Lower leg skin (tissue), 4 donors: Measurements from ENCODE around the gene EFCAB3. TPM values are rescaled to one million over a fixed set of nuclear protein-coding genes. Genes with fewer than 3 reads are reported as not detected.
"Not testable (repeated sequence)": the region's sequence is repeated elsewhere in the genome, so short reads cannot be mapped to it uniquely, and the experiment has no call there.

Source experiments
- DNase-seq, 2 donors: peaks; one replicate each; pipeline ENCODE4 v3.0.0-alpha.2; 2019; ENCODE audit warnings: low spot score in 2 of 2
- H3K4me3 ChIP-seq: fragments of 200-600 bp; sonication (generic); 2 replicates; pipeline ENCODE4 v1.5.1; 2017; ENCODE audit warnings: mild to moderate bottlenecking, low read depth; ENCODE audit not compliant: poor library complexity, severe bottlenecking
- CTCF ChIP-seq, 3 donors: fragments of 450-650 bp; IDR thresholded peaks; one replicate each; pipeline ENCODE4 v1.5.1; 2016; ENCODE audit warnings: antibody characterized with exemption in 3 of 3, mild to moderate bottlenecking in 3 of 3, moderate library complexity in 2 of 3
- POLR2A ChIP-seq, 2 donors: fragments of 450-650 bp; IDR thresholded peaks; one replicate each; pipeline ENCODE4 v1.6.1; 2016 to 2017; ENCODE audit warnings: antibody characterized with exemption in 2 of 2, mild to moderate bottlenecking in 1 of 2, moderate library complexity in 1 of 2
- WGBS, 2 donors: methylation state at CpG; one replicate each; pipeline ENCODE4 v1.1.5; 2018; 5-methylcytosine and 5-hydroxymethylcytosine counted together
- intact Hi-C: fragments of 100-400 bp; cut with DNase I; formaldehyde crosslinking; loops from one replicate; pipeline ENCODE4 v1.15.0; 2023; ENCODE audit warnings: low total_unique reads
- total RNA-seq, 4 donors: library from RNA; depleted of rRNA; stranded (reverse); fragments of >200 nt; gene quantifications; one replicate each; pipeline ENCODE4 v1.1.0, GENCODE V29; 2016

The EFCAB3 gene
- total RNA-seq, 4 donors from 2014 or later, result not detected

- no peak for DNase-seq
- TF ChIP-seq POLR2A (IDR thresholded peaks at IDR 0.05) (no peak), CTCF (IDR thresholded peaks at IDR 0.05) (no peak)
- intact Hi-C loops, result no loop called here
- H3K4me3 ChIP-seq, result no peak overlapping the region
- WGBS, 2 donors, result 91 to 93% methylated on average over 4 of the region's 4 CpGs
Measured at GRCh38 chr17:62444063-62444462, 63.7 kb downstream of the EFCAB3 start.

- DNase-seq, H3K4me3 ChIP-seq, intact Hi-C loops: not testable (repeated sequence)
- WGBS, 2 donors, result 90 to 94% methylated on average over 4 of the region's 4 CpGs
Measured at GRCh38 chr17:62445791-62446190, 65.4 kb downstream of the EFCAB3 start.

GRCh38 chr17:62452195-62452594 lies 71.8 kb downstream of the EFCAB3 start:
- 85 to 94% methylated on average over 4 of the region's 4 CpGs for WGBS, 2 donors
- intact Hi-C loops, DNase-seq, H3K4me3 ChIP-seq: not testable (repeated sequence)

- 71 to 78% methylated on average over 5 of the region's 5 CpGs for WGBS, 2 donors
- intact Hi-C loops, DNase-seq, H3K4me3 ChIP-seq: not testable (repeated sequence)
Measured at GRCh38 chr17:62453041-62453440, 72.7 kb downstream of the EFCAB3 start.

GRCh38 chr17:62453656-62454055 lies 73.3 kb downstream of the EFCAB3 start:
- DNase-seq, H3K4me3 ChIP-seq, intact Hi-C loops: not testable (repeated sequence)
- WGBS, 2 donors, result 82 to 85% methylated on average over 4 of the region's 4 CpGs

GRCh38 chr17:62454111-62454510 lies 73.8 kb downstream of the EFCAB3 start:
- H3K4me3 ChIP-seq, DNase-seq, intact Hi-C loops: not testable (repeated sequence)
- 74 to 75% methylated on average over 3 of the region's 3 CpGs for WGBS, 2 donors

- DNase-seq, result no peak
- 91 to 93% methylated on average over 7 of the region's 7 CpGs for WGBS, 2 donors
- no peak overlapping the region for H3K4me3 ChIP-seq
- intact Hi-C loops, result no loop called here
- TF ChIP-seq POLR2A (IDR thresholded peaks at IDR 0.05) (no peak), CTCF (IDR thresholded peaks at IDR 0.05) (no peak)
Measured at GRCh38 chr17:62456016-62456415, 75.7 kb downstream of the EFCAB3 start.

GRCh38 chr17:62458483-62458882 lies 78.1 kb downstream of the EFCAB3 start:
- intact Hi-C loops, DNase-seq: not testable (repeated sequence)
- 42 to 60% methylated on average over 10 of the region's 10 CpGs for WGBS, 2 donors

GRCh38 chr17:62464422-62464821 lies 84.1 kb downstream of the EFCAB3 start:
- DNase-seq, H3K4me3 ChIP-seq, intact Hi-C loops: not testable (repeated sequence)
- WGBS, 2 donors, result 83 to 92% methylated on average over 3 of the region's 3 CpGs

More at GRCh38 chr17:62458483-62458882, 78.1 kb downstream of the EFCAB3 start:
- not testable (repeated sequence) for H3K4me3 ChIP-seq

GRCh38 chr17:62465271-62465670 lies 84.9 kb downstream of the EFCAB3 start:
- DNase-seq, intact Hi-C loops, H3K4me3 ChIP-seq: not testable (repeated sequence)
- WGBS, 2 donors, result 97 to 99% methylated on average over 7 of the region's 7 CpGs

Other genes with a start within 250 kb of the EFCAB3 start
- 10 to 100 TPM; 12.4 to 16.4 (median 15.8) TPM for gene METTL2A, start 43.3 kb downstream of the EFCAB3 start, total RNA-seq
- 10 to 100 TPM; 28.2 to 40.2 (median 36.0) TPM for gene TLK2, start 98.3 kb downstream of the EFCAB3 start, total RNA-seq
- gene MRC2, start 247.1 kb downstream of the EFCAB3 start, total RNA-seq, result 10 to 100 TPM; 18.8 to 53.0 (median 20.6) TPM